ENCODE results near the gene PCDHB16.
"Not testable (repeated sequence)": the region's sequence is repeated elsewhere in the genome, so short reads cannot be mapped to it uniquely, and the experiment has no call there.

Gene PCDHB16

GRCh38 chr5:141174291-141175104 lies 7.7 kb upstream of the PCDHB16 start:
- Mint-ChIP-seq H3K9me3 (peaks cover 14% of the 10 kb centered on the region), H3K27me3 (peaks cover 37% of the 10 kb centered on the region)
- not testable (repeated sequence) for H3K4me1 Mint-ChIP-seq (ENCODE audit: low read depth); H3K4me3 Mint-ChIP-seq; H3K36me3 Mint-ChIP-seq (ENCODE audit: low read depth); H3K27ac Mint-ChIP-seq

GRCh38 chr5:141175933-141176332 lies 6.3 kb upstream of the PCDHB16 start:
- peaks cover 7% of the 10 kb centered on the region for H3K36me3 Mint-ChIP-seq (ENCODE audit: low read depth)

GRCh38 chr5:141177577-141178191 lies 4.5 kb upstream of the PCDHB16 start, which contains the start of gene PCDHB8:
Gene PCDHB8, plus strand, starts transcription at chr5:141177790. Its CDS starts 245 bp downstream, at chr5:141178035.
- H3K4me1 Mint-ChIP-seq (ENCODE audit: low read depth); H3K36me3 Mint-ChIP-seq (ENCODE audit: low read depth); H3K27ac Mint-ChIP-seq; H3K4me3 Mint-ChIP-seq: not testable (repeated sequence)
- H3K27me3 Mint-ChIP-seq = peaks cover 32% of the 10 kb centered on the region
- peaks cover 16% of the 10 kb centered on the region for H3K9me3 Mint-ChIP-seq

More at GRCh38 chr5:141175933-141176332, 6.3 kb upstream of the PCDHB16 start:
- H3K27me3 Mint-ChIP-seq = peaks cover 32% of the 10 kb centered on the region
- no peaks in the 10 kb centered on the region for H3K4me1 Mint-ChIP-seq (ENCODE audit: low read depth)
- H3K9me3 Mint-ChIP-seq = peaks cover 14% of the 10 kb centered on the region
- no peak overlapping the region for H3K4me3 Mint-ChIP-seq
- no peak overlapping the region for H3K27ac Mint-ChIP-seq

GRCh38 chr5:141179371-141179770 lies 2.8 kb upstream of the PCDHB16 start:
- H3K4me1 Mint-ChIP-seq (ENCODE audit: low read depth); H3K4me3 Mint-ChIP-seq; H3K36me3 Mint-ChIP-seq (ENCODE audit: low read depth); H3K27ac Mint-ChIP-seq: not testable (repeated sequence)
- peaks cover 14% of the 10 kb centered on the region for H3K9me3 Mint-ChIP-seq
- H3K27me3 Mint-ChIP-seq = peaks cover 29% of the 10 kb centered on the region

GRCh38 chr5:141179876-141180275 lies 2.3 kb upstream of the PCDHB16 start:
- not testable (repeated sequence) for H3K4me3 Mint-ChIP-seq; H3K27ac Mint-ChIP-seq; H3K4me1 Mint-ChIP-seq (ENCODE audit: low read depth)
- peaks cover 34% of the 10 kb centered on the region for H3K27me3 Mint-ChIP-seq
- peaks cover 17% of the 10 kb centered on the region for H3K9me3 Mint-ChIP-seq
- H3K36me3 Mint-ChIP-seq (ENCODE audit: low read depth) = peaks cover 15% of the 10 kb centered on the region

GRCh38 chr5:141180313-141180712 lies 1.9 kb upstream of the PCDHB16 start:
- Mint-ChIP-seq H3K36me3 (ENCODE audit: low read depth) (peaks cover 19% of the 10 kb centered on the region), H3K9me3 (peaks cover 17% of the 10 kb centered on the region), H3K4me1 (ENCODE audit: low read depth) (no peaks in the 10 kb centered on the region), H3K27ac (no peak overlapping the region), H3K27me3 (peaks cover 39% of the 10 kb centered on the region), H3K4me3 (no peak overlapping the region)

GRCh38 chr5:141184117-141184855 lies 2.1 kb downstream of the PCDHB16 start:
- H3K4me3 Mint-ChIP-seq; H3K27ac Mint-ChIP-seq; H3K4me1 Mint-ChIP-seq (ENCODE audit: low read depth): not testable (repeated sequence)
- H3K27me3 Mint-ChIP-seq = peaks cover 65% of the 10 kb centered on the region
- H3K9me3 Mint-ChIP-seq = peaks cover 25% of the 10 kb centered on the region
- peaks cover 23% of the 10 kb centered on the region for H3K36me3 Mint-ChIP-seq (ENCODE audit: low read depth)

- Mint-ChIP-seq H3K9me3 (peaks cover 28% of the 10 kb centered on the region), H3K4me1 (ENCODE audit: low read depth) (no peaks in the 10 kb centered on the region), H3K4me3 (peak within 1 kb of the TSS; percentile 24), H3K36me3 (ENCODE audit: low read depth) (peaks cover 19% of the 10 kb centered on the region), H3K27me3 (peaks cover 75% of the 10 kb centered on the region), H3K27ac (no peak within 1 kb of the TSS)
Measured at GRCh38 chr5:141186897-141187512, 4.8 kb downstream of the PCDHB16 start, which contains the start of gene PCDHB9. Gene PCDHB9, plus strand, starts transcription at chr5:141187161. Its CDS starts 158 bp downstream, at chr5:141187319.

GRCh38 chr5:141188682-141189081 lies 6.5 kb downstream of the PCDHB16 start:
- not testable (repeated sequence) for H3K4me3 Mint-ChIP-seq; H3K4me1 Mint-ChIP-seq (ENCODE audit: low read depth); H3K27ac Mint-ChIP-seq
- peaks cover 73% of the 10 kb centered on the region for H3K27me3 Mint-ChIP-seq
- peaks cover 13% of the 10 kb centered on the region for H3K36me3 Mint-ChIP-seq (ENCODE audit: low read depth)
- peaks cover 25% of the 10 kb centered on the region for H3K9me3 Mint-ChIP-seq

- Mint-ChIP-seq H3K9me3 (peaks cover 24% of the 10 kb centered on the region), H3K36me3 (ENCODE audit: low read depth) (peaks cover 13% of the 10 kb centered on the region), H3K27me3 (peaks cover 73% of the 10 kb centered on the region)
- not testable (repeated sequence) for H3K27ac Mint-ChIP-seq; H3K4me1 Mint-ChIP-seq (ENCODE audit: low read depth); H3K4me3 Mint-ChIP-seq
Measured at GRCh38 chr5:141189131-141189530, 6.9 kb downstream of the PCDHB16 start.

GRCh38 chr5:141192110-141192725 lies 10.0 kb downstream of the PCDHB16 start, which contains the start of gene PCDHB10:
Gene PCDHB10, plus strand, starts transcription at chr5:141192353. Its CDS starts 200 bp downstream, at chr5:141192553.
- Mint-ChIP-seq H3K4me3 (no peak within 1 kb of the TSS), H3K9me3 (peaks cover 36% of the 10 kb centered on the region), H3K4me1 (ENCODE audit: low read depth) (no peaks in the 10 kb centered on the region), H3K36me3 (ENCODE audit: low read depth) (peaks cover 11% of the 10 kb centered on the region), H3K27ac (no peak within 1 kb of the TSS), H3K27me3 (peaks cover 60% of the 10 kb centered on the region)

GRCh38 chr5:141194332-141194731 lies 12.1 kb downstream of the PCDHB16 start:
- not testable (repeated sequence) for H3K27ac Mint-ChIP-seq; H3K4me1 Mint-ChIP-seq (ENCODE audit: low read depth); H3K4me3 Mint-ChIP-seq
- peaks cover 63% of the 10 kb centered on the region for H3K27me3 Mint-ChIP-seq
- peaks cover 45% of the 10 kb centered on the region for H3K9me3 Mint-ChIP-seq
- peaks cover 13% of the 10 kb centered on the region for H3K36me3 Mint-ChIP-seq (ENCODE audit: low read depth)

- no peak overlapping the region for H3K27ac Mint-ChIP-seq
- H3K36me3 Mint-ChIP-seq (ENCODE audit: low read depth) = peaks cover 14% of the 10 kb centered on the region
- H3K27me3 Mint-ChIP-seq = peaks cover 65% of the 10 kb centered on the region
- peaks cover 48% of the 10 kb centered on the region for H3K9me3 Mint-ChIP-seq
- no peaks in the 10 kb centered on the region for H3K4me1 Mint-ChIP-seq (ENCODE audit: low read depth)
- no peak overlapping the region for H3K4me3 Mint-ChIP-seq
Measured at GRCh38 chr5:141196363-141196762, 14.2 kb downstream of the PCDHB16 start.
